HG02798 (cell line): ENCODE data around the gene RFX8.
"Not testable (repeated sequence)": the region's sequence is repeated elsewhere in the genome, so short reads cannot be mapped to it uniquely, and the experiment has no call there.

Experiments
- ATAC-seq: cut with Tn5 transposase; IDR thresholded peaks from one replicate; pipeline ENCODE4 v1.9.1; 2021; ENCODE audit warnings: mild to moderate bottlenecking; ENCODE audit not compliant: unreplicated experiment, poor library complexity

The RFX8 gene

DNA sequence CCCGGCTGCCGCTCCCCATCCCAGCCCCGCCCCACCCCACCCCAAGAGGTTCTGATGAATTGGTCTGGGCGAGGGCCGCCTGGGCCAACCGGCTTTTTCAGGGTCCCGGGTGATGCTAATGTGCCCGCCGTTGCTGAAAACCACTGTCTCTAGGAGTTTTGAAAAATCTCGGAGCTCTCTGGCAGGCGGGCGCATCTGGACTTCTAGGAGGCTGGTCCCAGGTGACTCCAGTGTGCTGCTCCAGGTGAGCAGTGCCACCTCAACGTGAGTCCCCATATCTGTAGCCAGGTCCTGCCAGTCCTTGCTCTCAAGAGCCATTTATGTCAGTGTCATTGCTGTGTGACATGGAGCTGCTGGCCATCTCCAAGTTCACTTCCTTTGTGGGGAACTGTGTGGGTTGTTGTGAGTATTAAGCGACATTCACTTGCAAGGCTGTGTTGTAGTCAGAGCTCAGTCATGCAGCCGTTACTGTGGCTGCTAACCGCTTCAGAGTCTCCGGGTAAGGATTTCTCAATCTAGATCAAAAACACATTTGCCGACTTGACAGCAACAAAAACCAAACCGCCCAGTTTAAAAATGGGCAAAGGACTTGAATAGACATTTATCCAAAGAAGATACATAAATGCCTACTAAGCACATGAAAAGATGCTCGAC lies at the start of gene RFX8:
Gene RFX8, minus strand, starts transcription at position 382 of the 654 bp plus-strand sequence. CDS start 8,264 bp downstream, outside the sequence.
- ATAC-seq = no peak

DNA sequence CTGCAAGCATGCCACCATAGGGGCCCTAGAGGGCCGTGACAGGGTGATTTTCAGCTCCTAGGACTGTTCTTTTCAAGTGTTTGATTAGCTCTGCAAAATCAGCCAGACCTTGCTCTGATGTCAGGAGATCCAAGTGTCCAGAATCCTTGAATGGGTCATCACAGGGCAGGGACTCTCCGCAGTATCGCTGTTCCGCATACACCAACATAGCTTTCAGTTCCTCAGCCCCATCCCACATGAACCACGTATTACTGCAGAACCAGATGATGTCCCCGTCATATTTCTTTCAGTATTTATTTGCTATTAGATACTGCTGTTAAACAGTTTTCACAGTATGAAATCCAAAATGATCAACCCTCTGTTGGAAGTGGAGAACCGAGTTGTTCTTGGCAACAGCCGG lies 46.6 kb upstream of the RFX8 start:
- no peak for ATAC-seq

DNA sequence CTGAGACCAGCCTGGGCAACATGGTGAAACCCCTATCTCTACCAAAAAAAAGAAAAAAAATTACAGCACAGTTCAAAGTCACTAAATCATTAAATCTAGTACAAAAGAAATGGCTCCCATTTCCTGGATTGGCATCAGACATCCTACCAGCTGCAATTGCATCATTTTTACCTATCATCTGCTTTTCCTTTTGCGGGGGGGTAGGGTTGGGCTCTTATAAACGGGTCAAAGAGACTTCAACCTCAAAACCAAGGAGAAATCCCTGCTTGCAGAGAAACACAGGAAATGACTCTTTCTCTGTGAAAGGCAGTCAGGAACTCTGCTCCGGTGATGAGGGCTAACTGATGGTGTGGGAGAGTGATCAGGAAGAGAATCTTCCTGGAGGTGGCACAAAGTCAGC lies 45.3 kb upstream of the RFX8 start:
- ATAC-seq = no peak

DNA sequence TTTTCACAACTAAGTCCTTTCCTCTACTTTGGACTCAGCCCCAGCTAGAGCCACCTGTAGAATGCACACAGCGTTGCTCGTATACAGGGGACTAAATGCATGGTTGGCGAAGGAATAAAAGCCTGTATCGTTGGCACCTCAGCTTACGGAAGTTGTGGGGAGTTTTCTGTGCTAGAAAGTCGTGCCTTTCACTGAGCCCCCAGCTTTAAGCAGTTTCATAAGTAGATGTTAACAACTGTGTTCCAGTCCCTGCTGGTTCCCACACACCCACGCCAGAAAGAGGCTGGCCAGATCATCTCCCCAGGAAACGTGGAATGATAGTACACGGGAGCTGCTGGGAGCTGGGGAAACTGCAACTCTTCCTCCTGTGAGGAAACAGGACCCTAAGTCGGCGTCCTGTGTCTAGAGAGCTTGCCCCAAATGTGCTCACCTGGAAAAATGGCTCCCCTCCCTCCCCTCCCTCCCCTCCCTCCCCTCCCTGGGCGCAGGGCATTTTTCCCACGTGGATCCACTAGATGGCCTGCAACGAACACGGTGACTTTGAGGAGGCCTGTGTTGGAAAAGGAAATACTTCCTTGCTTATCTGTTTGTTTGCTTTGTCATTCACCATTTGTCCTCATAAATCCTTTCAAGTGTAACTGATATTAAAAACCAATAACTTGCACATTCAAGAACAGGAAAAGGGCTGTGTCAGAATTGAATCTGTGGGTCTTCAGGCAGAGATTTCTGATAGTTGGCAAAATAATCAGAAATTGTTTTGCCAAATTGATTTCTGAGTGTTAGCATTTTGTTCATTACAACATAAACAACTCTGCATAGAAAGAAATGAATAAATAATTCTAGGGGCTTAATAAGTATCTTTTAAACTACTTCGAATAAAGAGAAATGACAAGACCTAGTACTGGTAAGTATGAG lies 43.9 kb upstream of the RFX8 start:
- no peak for ATAC-seq

DNA sequence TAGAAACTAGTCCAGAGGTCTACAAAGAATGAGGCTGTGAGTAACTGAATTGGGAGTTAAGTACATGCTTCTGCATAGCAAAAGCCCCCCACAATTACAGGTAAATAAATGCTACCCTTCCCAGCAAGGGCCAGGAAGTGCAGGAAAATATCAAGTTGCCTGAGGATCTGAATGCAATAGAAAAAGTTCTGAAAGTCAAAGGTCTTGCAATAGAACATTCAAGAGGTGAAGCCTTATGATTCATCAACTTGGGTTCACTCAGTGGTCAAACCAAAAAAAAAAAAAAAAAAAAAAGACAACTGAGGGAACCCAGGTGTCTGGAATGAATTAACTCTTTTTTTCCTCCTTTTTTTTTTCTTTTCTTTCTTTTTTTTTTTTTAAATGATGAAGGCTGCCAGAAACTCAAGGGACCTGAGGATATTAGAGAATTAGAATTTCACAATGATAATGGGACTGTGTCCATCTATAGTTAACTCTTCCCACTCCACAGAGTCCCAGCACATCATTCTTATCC lies 42.9 kb upstream of the RFX8 start:
- no peak for ATAC-seq

DNA sequence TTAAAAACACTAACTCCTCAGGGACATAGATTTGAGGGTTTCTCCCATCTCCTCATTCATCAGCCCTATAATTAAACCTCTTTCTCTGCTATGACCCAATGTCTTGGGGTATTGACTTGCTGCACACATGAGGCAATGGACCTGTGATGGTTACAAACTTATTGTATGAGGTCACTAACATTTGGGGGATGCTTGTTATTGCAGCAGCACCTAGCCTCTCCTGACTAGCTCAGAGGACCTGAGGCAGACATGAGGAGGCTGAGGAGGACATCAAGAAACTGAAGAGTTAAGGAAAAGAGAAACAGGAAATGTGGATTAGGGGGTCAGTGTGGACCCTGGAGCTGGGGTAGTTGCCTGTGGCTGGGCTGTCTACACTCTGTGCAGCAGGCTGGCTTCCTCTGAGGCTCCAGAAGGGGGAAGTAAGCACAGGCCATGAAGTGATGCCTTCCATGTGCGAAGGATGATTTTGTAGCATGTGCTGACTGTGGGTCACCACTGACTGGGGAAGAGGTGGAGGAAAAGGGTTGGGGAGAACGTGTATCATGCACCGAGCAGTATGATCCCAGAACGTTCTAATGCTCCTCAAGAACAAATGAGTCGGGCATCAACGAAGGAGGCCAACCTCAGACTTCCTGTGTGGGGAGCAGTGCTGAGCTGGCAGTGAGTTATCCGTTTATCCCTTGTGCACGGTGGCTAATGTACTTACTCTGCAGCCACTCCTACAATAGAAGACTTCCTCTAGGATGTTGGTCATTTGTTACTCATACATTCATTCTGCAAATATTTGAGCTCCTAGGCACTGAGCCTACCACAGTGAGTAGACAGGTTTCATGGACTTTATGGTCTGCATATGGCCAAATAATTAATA lies 42.1 kb upstream of the RFX8 start:
- no peak for ATAC-seq

DNA sequence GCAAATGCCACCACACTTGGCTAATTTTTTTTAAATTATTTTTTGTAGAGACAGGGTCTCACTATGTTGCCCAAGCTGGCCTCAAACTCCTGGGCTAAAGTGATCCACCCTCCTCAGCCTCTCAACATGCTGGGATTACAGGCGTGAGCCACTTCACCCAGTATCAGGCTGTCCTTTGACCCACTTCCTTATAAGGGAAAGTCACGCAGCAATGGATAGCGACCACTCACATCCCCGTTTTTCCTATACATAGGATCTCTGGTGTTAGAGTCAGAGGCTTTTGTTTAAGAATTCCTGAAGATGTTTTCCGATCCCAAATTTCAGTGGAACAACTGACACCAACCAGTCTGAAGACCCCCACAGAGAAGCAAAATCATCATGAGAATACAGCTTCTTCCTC lies 41.4 kb upstream of the RFX8 start:
- ATAC-seq = no peak

DNA sequence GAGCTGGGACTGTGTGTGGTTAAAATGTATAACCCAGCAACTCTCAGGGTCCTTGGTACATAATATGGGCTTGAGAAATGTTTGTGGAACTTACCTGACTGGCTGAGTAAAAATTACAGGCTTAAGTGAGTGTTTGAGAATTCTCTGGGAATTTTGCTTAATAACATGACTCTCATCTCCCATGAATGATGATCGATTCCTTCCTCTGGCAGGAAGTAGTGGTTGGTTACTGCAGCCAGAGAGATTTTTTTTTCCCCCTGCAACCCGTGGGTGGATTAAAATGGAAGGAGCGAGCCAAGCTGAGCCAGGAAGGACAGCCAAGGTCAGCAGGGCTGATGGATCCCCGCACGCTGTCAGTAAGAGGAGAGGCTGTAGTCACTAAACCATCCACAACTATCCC lies 40.6 kb upstream of the RFX8 start:
- ATAC-seq = no peak

DNA sequence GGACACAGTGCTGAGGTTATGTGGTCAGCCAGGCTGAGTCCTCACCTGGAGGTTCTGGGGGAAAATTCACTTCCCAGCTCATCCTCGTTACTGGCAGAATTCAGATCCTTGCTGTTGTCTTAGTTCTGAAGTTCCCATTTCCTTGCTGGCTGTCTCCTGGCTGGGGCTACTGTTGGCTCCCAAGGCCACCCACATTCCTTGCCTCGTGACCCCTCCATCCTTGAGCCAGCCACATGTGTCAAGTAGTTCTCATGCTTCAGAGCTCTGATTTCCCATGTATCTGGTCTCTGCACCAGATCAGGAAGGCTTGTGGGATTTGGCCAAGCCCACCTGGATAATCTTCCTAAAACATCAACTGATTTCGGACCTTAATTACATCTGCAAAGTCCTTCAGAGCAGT lies 38.1 kb upstream of the RFX8 start:
- ATAC-seq = no peak

DNA sequence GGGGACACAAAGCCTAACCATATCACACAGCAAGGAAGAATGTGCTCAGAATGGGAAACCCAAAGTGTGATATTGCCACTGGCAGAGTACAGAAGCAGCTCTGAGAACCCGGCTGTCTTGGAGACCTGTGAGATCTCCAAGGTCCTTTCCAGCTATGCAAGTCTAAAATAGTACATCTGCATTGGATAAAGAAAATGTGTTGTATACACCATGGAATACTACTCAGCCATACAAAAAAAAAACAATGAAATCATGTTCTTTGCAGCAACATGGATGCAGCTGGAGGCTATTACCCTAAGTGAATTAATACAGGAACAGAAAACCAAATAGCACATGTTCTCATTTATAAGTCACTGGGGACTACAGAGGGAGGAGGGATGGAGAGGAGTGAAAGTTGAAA lies 36.5 kb upstream of the RFX8 start:
- no peak for ATAC-seq

DNA sequence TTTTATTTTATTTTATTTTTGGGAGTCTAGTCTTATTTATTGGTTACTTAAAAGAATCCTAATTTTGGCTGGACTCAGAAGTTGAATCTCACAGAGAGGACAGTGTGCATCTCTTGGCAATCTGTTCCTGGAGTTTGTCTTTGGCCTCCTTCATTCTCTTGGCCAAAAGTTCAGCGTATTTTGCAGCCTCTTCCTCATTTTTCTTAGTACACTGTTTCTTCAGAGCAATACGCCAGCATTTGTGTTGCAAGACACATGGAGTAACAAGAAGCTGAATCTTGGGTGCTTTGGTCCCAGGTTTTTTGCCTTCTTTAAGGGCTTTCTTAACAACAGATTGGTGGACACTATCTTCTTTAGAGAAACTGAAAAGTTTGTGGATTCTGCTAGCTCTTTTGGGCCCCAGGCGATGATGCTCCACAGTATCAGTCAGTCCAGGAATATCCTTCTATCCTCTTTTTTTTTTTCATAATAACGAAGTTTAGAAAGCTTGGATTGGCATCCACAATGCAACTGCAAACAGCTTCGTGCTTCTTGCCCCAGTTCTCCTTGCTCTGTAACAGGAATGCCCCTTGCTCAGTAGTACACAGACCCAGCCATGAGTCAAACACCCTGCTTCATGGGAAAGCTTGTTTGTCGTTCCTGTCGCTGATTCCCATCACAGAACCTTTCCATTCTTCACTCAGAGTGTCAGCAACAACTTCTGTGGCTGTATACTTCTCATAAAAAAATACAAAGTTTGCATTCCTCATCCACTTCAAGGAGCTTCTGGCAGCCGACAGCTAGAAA lies 34.8 kb upstream of the RFX8 start:
- ATAC-seq = no peak

DNA sequence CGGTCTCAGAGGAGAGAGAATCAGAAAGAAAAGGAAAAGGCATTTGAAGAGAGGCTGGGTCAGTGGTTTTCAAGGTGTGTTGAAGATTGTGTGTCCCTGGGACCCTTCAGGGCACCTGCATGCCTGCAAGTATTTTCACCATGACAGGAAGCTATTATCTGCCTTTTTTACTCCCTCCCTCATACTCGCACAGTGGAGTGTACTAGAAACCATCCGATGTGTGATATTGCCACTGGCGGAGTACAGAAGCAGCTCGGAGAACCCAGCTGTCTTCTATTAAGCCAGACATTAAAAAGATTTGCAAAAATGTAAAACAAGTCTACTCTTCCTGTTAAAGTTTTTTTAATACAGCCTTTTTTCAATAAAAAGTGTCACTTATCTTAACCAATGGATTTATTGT lies 33.7 kb upstream of the RFX8 start:
- ATAC-seq = no peak

DNA sequence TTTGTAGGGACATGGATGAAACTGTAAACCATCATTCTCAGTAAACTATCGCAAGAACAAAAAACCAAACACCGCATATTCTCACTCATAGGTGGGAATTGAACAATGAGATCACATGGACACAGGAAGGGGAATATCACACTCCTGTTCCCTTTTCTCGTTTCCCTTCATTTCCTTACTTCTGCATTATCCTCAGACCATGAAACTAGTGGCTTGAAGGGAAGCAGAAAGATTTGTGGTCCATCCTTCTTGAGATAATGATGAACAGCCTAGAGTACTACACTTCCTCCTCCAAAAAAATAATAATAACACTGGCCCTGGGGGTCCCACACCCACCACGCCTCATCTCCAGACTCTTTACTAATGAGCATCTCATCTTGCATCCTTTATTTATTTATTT lies 30.4 kb upstream of the RFX8 start:
- not testable (repeated sequence) for ATAC-seq

DNA sequence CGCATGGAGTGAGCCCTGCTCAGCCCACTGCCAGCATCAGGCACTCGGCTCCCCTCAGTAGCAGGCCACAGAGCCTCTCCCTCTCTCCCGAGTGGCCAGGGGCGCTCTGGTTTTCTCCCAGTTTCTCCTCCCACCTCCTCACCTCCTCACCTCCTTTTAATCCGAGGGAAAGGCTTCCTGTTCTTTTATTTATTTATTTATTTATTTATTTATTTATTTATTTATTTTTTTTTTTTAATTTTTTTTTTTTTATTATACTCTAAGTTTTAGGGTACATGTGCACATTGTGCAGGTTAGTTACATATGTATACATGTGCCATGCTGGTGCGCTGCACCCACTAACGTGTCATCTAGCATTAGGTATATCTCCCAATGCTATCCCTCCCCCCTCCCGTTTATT lies 29.8 kb upstream of the RFX8 start:
- not testable (repeated sequence) for ATAC-seq

DNA sequence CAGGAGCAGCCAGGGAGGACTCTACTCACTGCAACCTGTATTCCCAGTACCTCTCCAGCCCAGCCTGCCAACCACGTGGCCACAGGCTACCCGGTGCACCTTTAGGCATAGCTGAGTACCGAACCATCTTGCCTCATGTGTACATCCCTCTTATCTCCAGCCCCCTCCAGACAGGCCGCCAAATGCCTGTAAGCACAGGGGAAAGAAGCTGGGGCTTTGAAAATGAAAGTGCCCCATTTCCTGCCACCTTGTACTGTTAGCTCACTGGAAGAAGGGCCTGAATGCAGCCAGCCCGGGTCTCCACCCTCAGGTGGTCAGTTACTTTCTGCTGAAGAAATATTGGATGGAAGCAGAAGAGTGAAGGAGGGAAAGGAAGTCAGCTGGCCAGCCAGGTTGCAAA lies 27.2 kb upstream of the RFX8 start:
- no peak for ATAC-seq

DNA sequence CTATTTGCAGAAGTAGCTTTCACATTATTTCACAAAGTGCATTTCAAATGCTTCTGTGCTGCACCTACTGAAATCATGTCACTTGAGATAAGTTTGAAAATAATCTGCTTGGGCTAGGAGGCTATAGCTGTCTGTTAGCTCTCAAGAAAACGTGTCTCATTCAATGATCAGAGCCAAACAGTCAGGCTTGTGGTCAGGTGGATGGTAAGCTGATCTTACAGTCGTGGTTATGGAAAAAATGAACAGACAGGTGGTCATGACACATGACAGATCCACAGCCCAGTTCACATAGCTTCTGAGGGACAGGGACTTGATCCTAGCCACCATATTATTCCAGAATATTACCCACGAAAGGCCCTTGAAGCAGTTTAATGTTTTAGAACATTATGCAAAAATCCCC lies 26.5 kb upstream of the RFX8 start:
- no peak for ATAC-seq

DNA sequence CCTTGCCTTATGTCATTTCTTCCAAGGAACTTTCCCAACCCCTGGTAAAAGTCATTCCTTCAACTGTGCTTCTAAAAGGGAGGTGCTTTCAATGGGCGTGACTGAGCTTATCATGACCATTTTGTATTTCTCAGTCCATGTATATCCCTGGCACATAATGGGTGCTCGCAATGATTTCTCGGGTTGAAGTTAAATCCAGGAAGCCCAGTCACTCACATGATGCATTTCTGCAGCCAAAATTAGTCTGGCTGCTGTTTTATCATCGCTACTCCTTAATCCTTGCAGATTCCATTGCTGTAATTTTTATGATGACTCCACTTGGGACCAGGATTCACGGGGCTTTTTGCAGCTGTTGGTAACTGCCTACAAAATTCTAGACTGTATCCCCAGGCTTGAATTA lies 25.9 kb upstream of the RFX8 start:
- no peak for ATAC-seq

DNA sequence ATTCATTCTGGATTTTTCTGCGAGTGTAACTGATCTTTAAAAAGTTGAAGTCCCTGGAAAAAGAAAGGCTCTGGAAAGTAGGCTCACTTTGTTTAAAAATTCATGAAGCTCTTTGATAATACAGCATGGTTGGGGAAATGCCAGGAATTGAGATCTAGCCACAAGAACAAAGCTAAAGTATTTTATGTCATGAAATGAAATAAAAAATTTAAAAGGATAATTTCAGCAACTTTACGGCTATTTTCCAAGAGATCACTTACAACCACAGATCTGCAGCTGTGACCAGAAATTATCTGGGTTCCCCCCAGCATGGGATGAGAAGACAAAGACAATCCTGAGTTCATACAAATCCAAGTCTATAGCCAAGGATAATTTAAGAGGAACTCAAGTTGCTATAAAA lies 25.3 kb upstream of the RFX8 start:
- ATAC-seq = no peak

DNA sequence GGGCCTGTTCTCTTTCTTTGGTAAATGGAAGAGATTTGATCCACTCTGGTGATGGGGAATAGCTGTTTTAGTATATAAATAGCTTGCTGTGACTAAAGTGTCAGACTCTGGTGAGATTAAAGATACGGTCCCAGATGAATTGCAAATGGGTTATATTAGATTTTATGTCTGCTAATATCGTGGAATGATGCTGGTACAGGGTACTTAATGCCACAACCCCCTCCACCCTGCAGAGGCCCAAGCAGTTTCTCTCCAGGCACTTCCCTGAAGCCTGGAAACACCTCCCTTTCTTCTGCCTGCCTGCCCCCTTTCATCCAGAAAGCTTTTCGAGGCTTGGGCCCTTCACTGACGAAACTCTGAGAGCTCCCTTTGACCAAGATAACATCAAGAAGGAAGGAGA lies 21.4 kb upstream of the RFX8 start:
- ATAC-seq = no peak

DNA sequence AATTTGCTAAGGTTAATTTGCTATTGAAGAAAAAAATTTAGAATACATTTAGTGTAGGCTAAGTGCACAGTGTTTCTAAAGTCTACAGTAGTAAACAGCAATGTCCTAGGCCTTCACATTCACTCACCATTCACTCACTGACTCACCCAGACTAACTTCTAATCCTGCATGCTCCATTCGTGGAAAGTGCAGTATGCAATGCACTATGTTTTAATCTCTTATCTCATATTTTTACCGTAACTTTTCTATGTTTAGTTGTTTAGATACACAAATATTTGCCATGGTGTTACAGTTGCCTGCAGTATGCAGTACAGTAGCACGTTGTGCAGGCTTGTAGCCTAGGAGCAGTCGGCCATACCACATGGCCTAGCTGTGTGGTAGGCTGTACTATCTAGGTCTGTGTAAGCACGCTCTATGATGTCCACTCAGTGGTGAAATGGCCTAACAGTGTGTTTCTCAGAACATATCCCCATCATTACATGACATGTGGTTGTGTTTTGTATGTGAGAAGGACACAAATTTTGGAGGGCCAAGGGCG lies 18.1 kb upstream of the RFX8 start:
- ATAC-seq = no peak
